SH-SY5Y (cell line): Measurements from ENCODE around the gene AKAP9.

Source experiments
- GATA2 ChIP-seq: IDR thresholded peaks from 2 replicates; pipeline ENCODE4 v1.6.1; 2011; ENCODE audit warnings: mild to moderate bottlenecking, low read depth, low read length
- GATA3 ChIP-seq: IDR thresholded peaks from 2 replicates; pipeline ENCODE4 v1.6.1; 2011; ENCODE audit warnings: low read depth, mild to moderate bottlenecking, low read length, moderate library complexity

DNA sequence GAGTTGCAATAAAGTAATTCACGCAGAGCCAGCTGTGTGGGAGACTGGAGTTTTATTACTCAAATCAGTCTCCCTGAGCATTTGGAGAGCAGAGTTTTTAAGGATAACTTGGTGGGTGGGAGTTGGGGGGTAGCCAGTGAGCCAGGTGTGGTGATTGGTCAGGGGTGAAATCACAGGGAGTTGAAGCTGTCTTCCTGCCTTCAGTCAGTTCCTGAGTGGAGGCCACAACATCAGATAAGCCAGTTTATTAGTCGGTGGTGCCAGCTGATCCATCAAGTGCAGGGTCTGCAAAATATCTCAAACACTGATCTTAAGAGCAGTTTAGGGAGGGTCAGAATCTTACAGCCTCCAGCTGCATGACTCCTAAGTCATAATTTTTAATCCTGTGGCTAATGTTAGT lies 196.9 kb downstream of the AKAP9 start:
- TF ChIP-seq GATA2 (peak; percentile 54), GATA3 (no peak)
